GM08714 (cell line): ENCODE results near the gene DEPDC7.
"Not testable (repeated sequence)": the region's sequence is repeated elsewhere in the genome, so short reads cannot be mapped to it uniquely, and the experiment has no call there.

Source experiments
- H3K4me3 ChIP-seq: fragments of 200-500 bp; sonication (Bioruptor generic); 2 replicates; pipeline ENCODE4 v1.5.1; 2014; ENCODE audit warnings: mild to moderate bottlenecking, low read length, inconsistent platforms
- ZNF274 ChIP-seq: IDR thresholded peaks from 2 replicates; pipeline ENCODE4 v1.6.1; 2012; ENCODE audit warnings: mild to moderate bottlenecking, low read depth, low read length

The DEPDC7 gene

GRCh38 chr11:33039274-33040032 is 23.8 kb downstream of the DEPDC7 start, which contains the start of gene TCP11L1:
Gene TCP11L1, plus strand, starts transcription at chr11:33039572. Its CDS starts 4,202 bp downstream, at chr11:33043774.
- peak within 1 kb of the TSS; percentile 81 for H3K4me3 ChIP-seq
- TF ChIP-seq ZNF274, result no peak

DNA sequence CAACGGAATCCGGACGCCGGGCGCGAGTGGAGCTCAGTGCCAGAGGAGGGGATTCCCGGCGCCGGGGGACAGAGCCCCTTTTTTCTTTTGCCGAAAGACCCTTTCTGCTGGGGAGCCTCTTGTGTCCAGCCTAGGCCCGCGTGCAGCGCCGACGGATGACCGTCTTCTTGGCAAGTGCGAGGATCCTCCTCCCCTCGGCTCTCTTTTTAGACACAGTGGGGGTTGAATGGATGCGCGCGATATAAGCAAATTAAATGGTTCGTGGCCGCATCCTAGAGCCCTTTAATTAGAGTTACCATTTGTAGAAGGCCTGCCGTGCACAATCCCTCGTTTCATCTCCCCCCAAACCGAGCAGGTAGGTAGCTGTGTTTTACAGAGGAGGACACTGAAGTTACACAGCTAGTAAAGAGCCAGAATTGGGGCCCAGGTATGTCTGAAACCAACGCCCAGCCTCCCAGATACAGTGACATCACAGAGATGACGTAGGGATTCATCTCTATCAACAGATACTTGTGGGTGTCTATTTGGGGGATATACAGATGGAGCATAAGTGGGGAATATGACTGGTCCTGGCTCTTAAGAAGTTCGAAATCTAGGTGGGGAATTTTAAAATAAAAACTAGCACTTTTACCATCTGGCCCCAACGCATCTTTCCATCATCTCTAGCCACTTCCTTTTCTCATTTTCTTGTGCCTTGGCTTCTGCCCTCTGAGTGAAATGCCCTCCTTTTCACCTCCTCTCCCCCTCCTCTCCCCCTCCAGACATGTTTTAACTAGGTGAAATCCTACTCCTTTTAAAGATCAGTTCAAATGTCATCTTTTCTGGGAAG is 24.6 kb downstream of the DEPDC7 start:
- TF ChIP-seq ZNF274, result no peak
- peak overlapping the region; percentile 81 for H3K4me3 ChIP-seq

- peak overlapping the region; percentile 81 for H3K4me3 ChIP-seq
Observed at GRCh38 chr11:33040862-33041453, 25.3 kb downstream of the DEPDC7 start.

DNA sequence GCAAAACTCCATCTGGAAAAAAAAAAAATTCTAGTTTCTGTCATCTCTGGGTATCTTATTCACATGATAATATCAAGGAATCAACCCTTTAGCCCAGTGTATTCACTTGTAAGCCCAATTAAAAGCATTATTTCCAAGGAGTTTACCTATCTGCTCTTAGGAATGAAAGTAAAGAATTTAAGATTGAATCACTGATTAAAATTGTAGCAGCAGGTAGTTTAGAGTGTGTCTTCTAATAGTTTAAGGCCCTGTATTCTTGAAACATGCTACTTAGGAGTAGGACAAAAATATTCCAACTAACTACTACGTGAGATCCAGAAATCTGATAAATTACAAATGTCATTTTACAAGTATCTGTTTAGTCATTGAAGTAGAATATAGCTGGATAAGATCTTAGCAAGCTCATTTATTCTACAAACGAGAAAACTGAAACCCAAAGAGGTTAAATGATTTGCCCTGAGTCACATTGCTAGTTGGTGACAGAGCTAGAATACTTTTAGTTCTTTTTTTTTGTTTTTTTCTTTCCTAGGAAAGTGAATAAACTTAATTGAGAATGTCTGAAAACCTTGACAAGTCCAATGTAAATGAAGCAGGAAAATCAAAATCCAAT is 27.6 kb downstream of the DEPDC7 start:
- no peak for TF ChIP-seq ZNF274
- H3K4me3 ChIP-seq, result no peak overlapping the region

More at GRCh38 chr11:33040862-33041453, 25.3 kb downstream of the DEPDC7 start:
- TF ChIP-seq ZNF274, result no peak

- no peak overlapping the region for H3K4me3 ChIP-seq
- TF ChIP-seq ZNF274, result no peak
Observed at GRCh38 chr11:33044285-33044756, 28.6 kb downstream of the DEPDC7 start.

GRCh38 chr11:33045551-33046255 is 30.0 kb downstream of the DEPDC7 start:
- H3K4me3 ChIP-seq, result no peak overlapping the region
- no peak for TF ChIP-seq ZNF274

GRCh38 chr11:33048701-33049100 is 33.0 kb downstream of the DEPDC7 start:
- not testable (repeated sequence) for H3K4me3 ChIP-seq

GRCh38 chr11:33049565-33050408 is 34.1 kb downstream of the DEPDC7 start:
- H3K4me3 ChIP-seq, result not testable (repeated sequence)

DNA sequence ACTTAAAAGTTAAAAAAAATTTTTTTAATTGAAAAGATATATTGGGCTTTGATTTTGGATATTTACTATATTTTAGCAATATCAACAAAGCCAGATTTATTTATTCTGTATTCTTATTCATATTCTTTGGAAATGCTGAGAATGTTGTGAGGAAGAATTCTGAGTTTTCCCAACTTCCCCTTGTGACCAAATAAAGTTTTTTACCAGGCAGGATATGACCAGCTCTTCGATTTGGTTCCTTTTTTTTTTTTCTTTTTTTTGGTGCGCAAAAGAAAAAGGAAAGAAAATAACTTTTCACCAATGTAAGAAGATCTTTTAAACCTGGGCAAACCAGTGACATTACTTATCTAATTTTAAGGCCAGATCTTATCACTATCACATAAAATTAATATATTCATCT is 36.6 kb downstream of the DEPDC7 start:
- H3K4me3 ChIP-seq, result no peak overlapping the region
- TF ChIP-seq ZNF274, result no peak

DNA sequence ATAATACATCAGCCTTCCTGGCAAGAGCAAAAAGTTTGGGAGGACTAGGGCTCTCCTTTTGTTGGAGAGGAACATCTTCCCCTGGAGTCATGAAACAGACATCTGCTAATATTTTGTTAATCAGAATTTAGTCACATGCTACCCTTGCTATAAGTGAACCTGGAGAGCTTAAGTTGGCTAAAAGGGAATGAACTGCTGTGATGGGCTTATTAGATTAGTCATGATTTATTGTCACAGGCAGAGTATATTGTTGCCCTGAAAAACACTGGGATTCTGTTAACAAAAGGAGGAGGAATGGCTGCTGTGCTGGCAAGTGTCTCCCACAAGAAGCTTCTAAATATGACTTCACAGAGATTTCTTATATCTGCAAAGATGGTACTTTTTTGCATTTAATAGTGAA is 39.7 kb downstream of the DEPDC7 start:
- no peak for TF ChIP-seq ZNF274
- H3K4me3 ChIP-seq, result no peak overlapping the region

DNA sequence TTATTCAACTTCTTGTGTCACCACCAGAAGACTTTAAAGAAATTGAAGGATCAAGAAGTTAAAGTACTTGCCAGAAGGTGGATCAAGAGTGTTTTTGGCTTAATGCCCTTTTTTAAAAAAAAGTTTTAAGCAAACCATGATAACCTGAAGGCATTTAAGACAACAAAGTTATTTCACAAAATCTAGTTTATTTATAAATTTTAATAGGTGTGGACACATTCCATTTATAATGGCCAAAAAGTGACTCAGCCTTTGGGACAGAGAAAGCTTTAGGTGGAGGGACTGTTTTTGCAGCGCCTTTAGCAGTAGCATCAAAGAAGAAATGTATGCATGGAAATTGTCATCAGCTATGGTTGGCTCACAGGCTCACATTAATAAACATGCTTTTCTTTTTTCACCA is 41.6 kb downstream of the DEPDC7 start:
- TF ChIP-seq ZNF274, result no peak
- no peak overlapping the region for H3K4me3 ChIP-seq

- no peak overlapping the region for H3K4me3 ChIP-seq
- TF ChIP-seq ZNF274, result no peak
Observed at GRCh38 chr11:33059331-33060007, 43.8 kb downstream of the DEPDC7 start.

- H3K4me3 ChIP-seq, result no peak overlapping the region
- no peak for TF ChIP-seq ZNF274
Observed at GRCh38 chr11:33060271-33060670, 44.6 kb downstream of the DEPDC7 start.
